GM12878 (cell line): ENCODE measurements around the gene SMG5. TPM values are rescaled to one million over a fixed set of nuclear protein-coding genes. Genes with fewer than 3 reads are reported as not detected.

Source experiments
- BHLHE40 ChIP-seq, 2 experiments: fragments of 450-650 bp in 1 of 2; IDR thresholded peaks; 2 replicates each; pipeline ENCODE4 v1.6.1; 2011 to 2017; ENCODE audit warnings: low read depth in 2 of 2, borderline replicate concordance in 1 of 2, improper control_type of control experiment in 1 of 2, low read length in 1 of 2, mild to moderate bottlenecking in 1 of 2
- CEBPB ChIP-seq, 2 experiments: fragments of 150-350 bp in 1 of 2; IDR thresholded peaks; 2 replicates each; pipeline ENCODE4 v1.6.1; 2012 to 2014; ENCODE audit warnings: low read depth in 2 of 2, low read length in 2 of 2, borderline replicate concordance in 1 of 2, inconsistent platforms in 1 of 2
- CHD1 ChIP-seq: IDR thresholded peaks from 2 replicates; pipeline ENCODE4 v1.6.1; 2012; ENCODE audit warnings: low read depth, low read length, improper control_type of control experiment
- CHD4 ChIP-seq: fragments of 200-600 bp; sonication (generic); IDR thresholded peaks from 2 replicates; pipeline ENCODE4 v1.6.1; 2016; ENCODE audit warnings: mild to moderate bottlenecking
- EP300 ChIP-seq, 2 experiments: fragments of 150-350 bp in 1 of 2; IDR thresholded peaks; 2 replicates each; pipeline ENCODE4 v1.6.1; 2011 to 2012; ENCODE audit warnings: low read depth in 2 of 2, low read length in 2 of 2, borderline replicate concordance in 1 of 2, improper control_type of control experiment in 1 of 2, inconsistent platforms in 1 of 2; ENCODE audit not compliant: control insufficient read depth in 1 of 2
- MEF2A ChIP-seq: IDR thresholded peaks from 2 replicates; pipeline ENCODE4 v1.6.1; 2011; ENCODE audit warnings: low read depth, mild to moderate bottlenecking, low read length, moderate library complexity; ENCODE audit not compliant: insufficient read depth
- NFXL1 ChIP-seq: fragments of 450-650 bp; IDR thresholded peaks from 2 replicates; pipeline ENCODE4 v1.6.1; 2017; ENCODE audit warnings: antibody characterized with exemption, mild to moderate bottlenecking, borderline replicate concordance
- NFYB ChIP-seq: IDR thresholded peaks from 2 replicates; pipeline ENCODE4 v1.6.1; 2011; ENCODE audit warnings: low read depth, mild to moderate bottlenecking, low read length, improper control_type of control experiment, moderate library complexity; ENCODE audit not compliant: insufficient read depth
- NKRF ChIP-seq: fragments of 450-650 bp; conservative IDR thresholded peaks from 2 replicates; pipeline ENCODE4 v1.6.1; 2017; ENCODE audit warnings: mild to moderate bottlenecking, moderate library complexity
- NR2F1 ChIP-seq: fragments of 450-650 bp; conservative IDR thresholded peaks from 2 replicates; pipeline ENCODE4 v1.6.1; 2017; ENCODE audit warnings: mild to moderate bottlenecking
- POLR2AphosphoS5 ChIP-seq: IDR thresholded peaks from 2 replicates; pipeline ENCODE4 v1.6.1; 2011; ENCODE audit warnings: mild to moderate bottlenecking, low read length, inconsistent platforms
- RAD51 ChIP-seq: fragments of 450-650 bp; IDR thresholded peaks from 2 replicates; pipeline ENCODE4 v1.6.1; 2016; ENCODE audit warnings: moderate library complexity, mild to moderate bottlenecking, inconsistent platforms
- SMC3 ChIP-seq: IDR thresholded peaks from 2 replicates; pipeline ENCODE4 v1.6.1; 2011; ENCODE audit warnings: low read length, improper control_type of control experiment, borderline replicate concordance
- SP1 ChIP-seq: IDR thresholded peaks from one replicate; pipeline ENCODE4 v1.6.1; 2011; ENCODE audit warnings: low read depth, low read length
- WRNIP1 ChIP-seq: IDR thresholded peaks from 2 replicates; pipeline ENCODE4 v1.6.1; 2011; ENCODE audit warnings: low read depth, low read length, improper control_type of control experiment, borderline replicate concordance
- YBX1 ChIP-seq: fragments of 450-650 bp; IDR thresholded peaks from 2 replicates; pipeline ENCODE4 v1.6.1; 2016; ENCODE audit warnings: antibody characterized with exemption
- ZBTB11 ChIP-seq: fragments of 450-650 bp; formaldehyde crosslinking; IDR thresholded peaks from 2 replicates; pipeline ENCODE4 v1.5.0; 2022; ENCODE audit warnings: mild to moderate bottlenecking, missing genetic modification characterization
- ZBTB4 ChIP-seq: fragments of 450-650 bp; formaldehyde crosslinking; IDR thresholded peaks from 2 replicates; pipeline ENCODE4 v1.4.0; 2022; ENCODE audit warnings: mild to moderate bottlenecking, moderate library complexity
- ZNF384 ChIP-seq: IDR thresholded peaks from 2 replicates; pipeline ENCODE4 v1.6.1; 2012; ENCODE audit warnings: low read depth, mild to moderate bottlenecking, low read length, improper control_type of control experiment, borderline replicate concordance
- polyA plus RNA-seq, 11 experiments: library from polyadenylated mRNA; depleted of rRNA in 4 of 11; unstranded in 6 of 11; stranded (reverse) in 5 of 11; fragments of >200 nt; fragmentation: Nextera tagmentation in 4 of 11; fragmentation: Illumina TruSeq in 1 of 11; extraction: Ambion mirVana in 4 of 11; extraction: Trizol in 1 of 11; gene quantifications; 1 replicate in 1 of 11; 2 replicates in 10 of 11; pipeline versions ENCODE4 v1.2.1 to v1.2.3, GENCODE V29; 2011 to 2016; ENCODE audit warnings: inconsistent platforms in 2 of 11, missing spikeins in 2 of 11, low read depth in 1 of 11
- total RNA-seq, 4 experiments: library from RNA; depleted of rRNA in 3 of 4; stranded (reverse); fragments of >200 nt in 3 of 4; fragmentation: Illumina TruSeq in 1 of 4; extraction: Trizol in 1 of 4; gene quantifications; 2 replicates each; pipeline versions ENCODE4 v1.2.1 to v1.2.3, GENCODE V29; 2013 to 2021
- TF ChIP-seq, protein P1 (sequence below): IDR thresholded peaks from 2 replicates; pipeline ENCODE4 v1.6.1; 2011; ENCODE audit warnings: low read depth, low read length, improper control_type of control experiment, borderline replicate concordance

SMG5 gene
- total and polyA plus RNA-seq, 10 of the 15 experiments (the other 5 are each of a cell fraction or from before 2014, with no cell fraction given): 0.76 to 61.5 (median 48.8) TPM

GRCh38 chr1:156245451-156246232, 37.0 kb downstream of the SMG5 start (continued):
- TF ChIP-seq ZBTB4 (CRISPR knock-in tag) (no peak), NKRF (no peak; the same call in 1 of the 2 replicates), POLR2AphosphoS5 (0 out of 2 replicates have a peak, but pooled peaks have one; percentile 32), ZBTB11 (CRISPR knock-in tag) (no peak), NR2F1 (0 out of 2 replicates have a peak, but pooled peaks have one; percentile 19), WRNIP1 (no peak), CHD4 (no peak), SP1 (no peak), CEBPB (IDR thresholded peaks at IDR 0.05; ENCODE audit: borderline replicate concordance in 1 of 2, low read depth in 2 of 2, low read length in 2 of 2) (no peak), ZNF384 (no peak), BHLHE40 (IDR thresholded peaks at IDR 0.05; ENCODE audit: borderline replicate concordance in 1 of 2, low read depth in 2 of 2, low read length in 1 of 2) (peak in 1 of 2 experiments; percentile 55; a peak in 1 of 4 replicates), YBX1 (no peak), SMC3 (no peak), EP300 (IDR thresholded peaks at IDR 0.05; ENCODE audit: borderline replicate concordance in 1 of 2, control insufficient read depth in 1 of 2, low read depth in 2 of 2, low read length in 2 of 2) (no peak), NFXL1 (no peak), MEF2A (no peak), CHD1 (no peak), RAD51 (no peak), NFYB (no peak)
- TF ChIP-seq, protein P1, sequence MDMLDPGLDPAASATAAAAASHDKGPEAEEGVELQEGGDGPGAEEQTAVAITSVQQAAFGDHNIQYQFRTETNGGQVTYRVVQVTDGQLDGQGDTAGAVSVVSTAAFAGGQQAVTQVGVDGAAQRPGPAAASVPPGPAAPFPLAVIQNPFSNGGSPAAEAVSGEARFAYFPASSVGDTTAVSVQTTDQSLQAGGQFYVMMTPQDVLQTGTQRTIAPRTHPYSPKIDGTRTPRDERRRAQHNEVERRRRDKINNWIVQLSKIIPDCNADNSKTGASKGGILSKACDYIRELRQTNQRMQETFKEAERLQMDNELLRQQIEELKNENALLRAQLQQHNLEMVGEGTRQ: no peak
